GM21367 (cell line): ENCODE data around the gene APRT.

Experiments
- ATAC-seq: cut with Tn5 transposase; IDR thresholded peaks from one replicate; pipeline ENCODE4 v1.9.1; 2021; ENCODE audit not compliant: unreplicated experiment

APRT gene

DNA sequence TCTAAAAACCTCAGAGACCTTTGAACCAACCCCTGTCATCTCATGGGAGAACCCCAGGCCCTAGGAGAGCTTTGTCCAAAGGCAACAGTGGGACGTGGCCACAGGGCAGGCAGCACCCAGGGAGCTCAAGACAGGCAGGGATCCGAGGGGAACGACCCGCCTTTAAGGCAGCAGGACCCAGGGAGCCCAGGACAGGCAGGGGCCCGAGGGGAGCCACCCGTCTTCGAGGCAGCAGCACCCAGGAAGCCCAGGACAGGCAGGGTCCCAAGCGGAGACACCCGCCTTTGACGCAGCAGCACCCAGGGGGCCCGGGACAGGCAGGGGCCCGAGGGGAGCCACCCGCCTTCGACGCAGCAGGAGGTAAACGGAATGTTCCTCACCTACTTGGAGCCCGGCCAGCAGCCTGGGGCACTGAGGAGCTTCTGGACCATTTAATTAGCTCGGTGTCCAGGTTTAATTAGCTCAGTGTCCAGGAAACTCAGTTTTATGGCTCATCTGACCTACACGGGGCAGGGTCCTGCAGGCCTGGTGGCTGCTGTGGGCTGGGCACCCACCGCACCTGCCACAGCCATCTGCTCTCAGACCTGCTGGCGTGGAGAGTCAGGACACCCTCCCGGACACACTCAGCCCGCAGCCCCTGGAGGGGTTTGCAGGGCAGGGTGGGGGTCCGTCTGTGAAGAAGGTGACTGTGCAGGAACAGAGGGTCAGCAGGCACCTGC is 51.1 kb downstream of the APRT start:
- ATAC-seq: no peak

DNA sequence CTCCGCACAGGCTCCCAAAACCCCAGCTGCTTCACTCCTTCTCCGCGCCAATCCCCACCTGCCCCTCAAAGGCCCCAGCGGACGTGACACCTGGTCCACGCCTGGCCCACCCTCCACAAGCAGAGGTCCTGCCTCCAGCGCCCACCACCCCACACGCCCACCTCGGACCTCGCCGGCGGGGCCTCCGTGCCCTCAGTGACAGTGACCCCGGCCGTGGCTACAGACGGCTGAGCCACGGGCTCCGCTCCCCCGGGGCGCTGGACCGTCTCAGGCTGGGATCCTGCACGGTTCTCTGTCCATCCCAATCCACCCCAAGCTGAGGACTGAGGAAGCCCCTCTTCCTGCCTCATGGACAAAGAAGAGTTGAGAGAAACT is 51.8 kb downstream of the APRT start:
- no peak for ATAC-seq
